SK-N-SH (cell line): ENCODE results near the gene MACROD2. TPM values are rescaled to one million over a fixed set of nuclear protein-coding genes. Genes with fewer than 3 reads are reported as not detected.
A peak's percentile ranks its signal among the peaks of the same experiment; 100 is the strongest.

Experiments
- CTCF ChIA-PET: fragments of 300-600, 350-600 bp; formaldehyde crosslinking; extraction: SDS; loops from one replicate; lab custom pipeline; 2021; lab: Yijun Ruan, JAX
- POLR2A ChIA-PET: fragments of 350-600 bp; sonication (Branson Sonifier 250); formaldehyde crosslinking; extraction: SDS; loops from one replicate; lab custom pipeline; 2020; ENCODE audit warnings: antibody characterized with exemption, inconsistent platforms; lab: Yijun Ruan, JAX
- DNase-seq: peaks from one replicate; pipeline ENCODE4 v3.0.0; 2012
- H2AFZ ChIP-seq: fragments of 200-600 bp; sonication (generic); 2 replicates; pipeline ENCODE4 v1.8.1; 2016; ENCODE audit warnings: antibody characterized with exemption, mild to moderate bottlenecking, low read depth
- H3F3A ChIP-seq: fragments of 200-600 bp; sonication (generic); replicated peaks from 2 replicates; pipeline ENCODE3; 2016; ENCODE audit warnings: antibody characterized with exemption, mild to moderate bottlenecking; ENCODE audit not compliant: insufficient read depth
- H3K27ac ChIP-seq, 2 experiments: fragments of 200-500 bp in 1 of 2; fragments of 200-600 bp in 1 of 2; sonication (Bioruptor generic) in 1 of 2; sonication (generic), shearing (Covaris generic) in 1 of 2; 2 replicates each; pipeline versions ENCODE4 v1.5.1 to v1.6.1; 2014 to 2016; ENCODE audit warnings: low read depth in 2 of 2, inconsistent platforms in 1 of 2, low read length in 1 of 2, mild to moderate bottlenecking in 1 of 2, mixed read lengths in 1 of 2
- H3K27me3 ChIP-seq: fragments of 200-600 bp; sonication (generic), shearing (Covaris generic); 2 replicates; pipeline ENCODE4 v1.6.1; 2016; ENCODE audit warnings: mixed run types; ENCODE audit not compliant: insufficient read depth
- H3K36me3 ChIP-seq, 2 experiments: fragments of 200-500 bp in 1 of 2; fragments of 200-600 bp in 1 of 2; sonication (Bioruptor generic) in 1 of 2; sonication (generic) in 1 of 2; replicated peaks in 1 of 2; 2 replicates each; pipeline versions ENCODE3 to v1.5.1; 2014 to 2016; ENCODE audit warnings: low read length in 1 of 2, mild to moderate bottlenecking in 1 of 2; ENCODE audit not compliant: insufficient read depth in 2 of 2, control insufficient read depth in 1 of 2
- H3K4me1 ChIP-seq, 2 experiments: fragments of 200-500 bp in 1 of 2; fragments of 200-600 bp in 1 of 2; sonication (Bioruptor generic) in 1 of 2; sonication (generic), shearing (Covaris generic) in 1 of 2; 2 replicates each; pipeline versions ENCODE4 v1.5.1 to v1.6.1; 2014 to 2016; ENCODE audit warnings: low read depth in 1 of 2, low read length in 1 of 2, mixed run types in 1 of 2; ENCODE audit not compliant: insufficient read depth in 2 of 2, control insufficient read depth in 1 of 2
- H3K4me2 ChIP-seq: fragments of 200-600 bp; sonication (generic), shearing (Covaris generic); 2 replicates; pipeline ENCODE4 v1.6.1; 2017; ENCODE audit warnings: mixed run types
- H3K4me3 ChIP-seq, 2 experiments: fragments of 200-500 bp in 1 of 2; fragments of 200-600 bp in 1 of 2; sonication (Bioruptor generic) in 1 of 2; sonication (generic), shearing (Covaris generic) in 1 of 2; 2 replicates each; pipeline versions ENCODE4 v1.5.1 to v1.8.1; 2014 to 2016; ENCODE audit warnings: low read depth in 2 of 2, inconsistent platforms in 1 of 2, low read length in 1 of 2, mild to moderate bottlenecking in 1 of 2, mixed read lengths in 1 of 2, moderate library complexity in 1 of 2
- H3K79me2 ChIP-seq: fragments of 200-600 bp; sonication (generic); 2 replicates; pipeline ENCODE4 v1.8.1; 2017; ENCODE audit warnings: mild to moderate bottlenecking; ENCODE audit not compliant: insufficient read depth
- H3K9ac ChIP-seq: fragments of 200-600 bp; sonication (generic); 2 replicates; pipeline ENCODE4 v1.6.1; 2017; ENCODE audit warnings: mixed run types
- H3K9me2 ChIP-seq: fragments of 200-600 bp; sonication (generic); 2 replicates; pipeline ENCODE4 v1.6.1; 2017; ENCODE audit warnings: mixed run types
- H3K9me3 ChIP-seq: fragments of 200-600 bp; sonication (generic); 2 replicates; pipeline ENCODE4 v1.6.1; 2017; ENCODE audit warnings: mixed run types, mild to moderate bottlenecking, moderate library complexity
- H4K20me1 ChIP-seq: fragments of 200-600 bp; sonication (generic); 2 replicates; pipeline ENCODE4 v1.6.1; 2017; ENCODE audit warnings: mild to moderate bottlenecking, mixed run types; ENCODE audit not compliant: insufficient read depth
- EP300 ChIP-seq, 2 experiments: IDR thresholded peaks; 2 replicates each; pipeline versions ENCODE4 v1.4.0 to v1.6.1; 2012; ENCODE audit warnings: borderline replicate concordance in 1 of 2, low read depth in 1 of 2, low read length in 1 of 2
- EZH2phosphoT487 ChIP-seq: fragments of 200-600 bp; sonication (generic); IDR thresholded peaks from 2 replicates; pipeline ENCODE4 v1.6.1; 2017; ENCODE audit warnings: low read depth, mixed run types, mild to moderate bottlenecking, antibody characterized with exemption, moderate library complexity, borderline replicate concordance
- GATA2 ChIP-seq: sonication (generic); formaldehyde crosslinking; IDR thresholded peaks from 2 replicates; pipeline ENCODE4 v1.5.0; 2020; ENCODE audit warnings: mild to moderate bottlenecking, missing genetic modification reagents
- POLR2AphosphoS5 ChIP-seq: IDR thresholded peaks from 2 replicates; pipeline ENCODE4 v1.6.1; 2012; ENCODE audit warnings: low read depth, low read length
- RCOR1 ChIP-seq: fragments of 150-350 bp; IDR thresholded peaks from 2 replicates; pipeline ENCODE4 v1.6.1; 2017; ENCODE audit warnings: antibody characterized with exemption, low read length
- RFX5 ChIP-seq: IDR thresholded peaks from 2 replicates; pipeline ENCODE4 v1.6.1; 2012; ENCODE audit warnings: mild to moderate bottlenecking, improper control_type of control experiment, low read length
- SIN3A ChIP-seq: IDR thresholded peaks from 2 replicates; pipeline ENCODE4 v1.6.1; 2012; ENCODE audit warnings: low read depth, mild to moderate bottlenecking, low read length, moderate library complexity, borderline replicate concordance
- TAF1 ChIP-seq: IDR thresholded peaks from 2 replicates; pipeline ENCODE4 v1.6.1; 2012; ENCODE audit warnings: low read depth, mild to moderate bottlenecking, low read length, moderate library complexity, borderline replicate concordance
- TEAD4 ChIP-seq: IDR thresholded peaks from 2 replicates; pipeline ENCODE4 v1.4.0; 2012; ENCODE audit warnings: mild to moderate bottlenecking, borderline replicate concordance; ENCODE audit not compliant: insufficient read depth
- WGBS: methylation state at CpG from one replicate; pipeline ENCODE4 v1.1.6; 2017; ENCODE audit warnings: low lambda C conversion rate; 5-methylcytosine and 5-hydroxymethylcytosine counted together
- polyA plus RNA-seq, 3 experiments: library from polyadenylated mRNA; depleted of rRNA; stranded (reverse); fragments of >200 nt; gene quantifications; 2 replicates each; pipeline ENCODE4 v1.2.3, GENCODE V29; 2012
- TF ChIP-seq, protein P1 (sequence below): IDR thresholded peaks from 2 replicates; pipeline ENCODE4 v1.4.0; 2012; ENCODE audit warnings: low read depth, borderline replicate concordance
- TF ChIP-seq, protein P2 (sequence below): fragments of 150-350 bp; IDR thresholded peaks from 2 replicates; pipeline ENCODE4 v1.6.1; 2017; ENCODE audit warnings: antibody characterized with exemption, low read length, low read depth, borderline replicate concordance
- TF ChIP-seq, protein P3 (sequence below): fragments of 200-600 bp; sonication (generic); IDR thresholded peaks from 2 replicates; pipeline ENCODE4 v1.6.1; 2017; ENCODE audit warnings: antibody characterized with exemption, mild to moderate bottlenecking, moderate library complexity
- TF ChIP-seq, protein P4 (sequence below): IDR thresholded peaks from 2 replicates; pipeline ENCODE4 v1.4.0; 2012; ENCODE audit warnings: low read depth

Gene MACROD2
- polyA plus RNA-seq, 1 of the 3 experiments (the other 2 are of a cell fraction), result 0.33 TPM

DNA sequence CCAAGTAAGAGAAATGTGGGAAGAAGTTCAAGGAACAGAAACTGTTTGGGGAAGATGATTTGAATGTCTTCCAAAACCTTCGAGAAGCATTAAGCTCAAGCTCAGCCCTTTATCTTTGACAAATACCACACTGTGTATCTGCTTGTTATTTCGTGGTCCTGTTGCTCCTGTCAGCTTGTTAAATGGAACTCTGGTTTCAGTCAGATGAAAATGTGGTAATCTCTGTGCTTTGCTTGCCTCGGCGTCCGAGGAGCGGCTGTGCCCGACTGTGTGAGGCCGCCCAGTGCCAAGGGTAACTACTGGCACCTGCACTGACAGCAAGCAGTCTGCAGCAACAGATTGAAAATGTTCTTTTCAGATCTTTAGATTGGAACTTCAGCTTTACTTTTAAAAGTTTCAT lies 920.0 kb downstream of the MACROD2 start (continued):
- TF ChIP-seq, protein P1, sequence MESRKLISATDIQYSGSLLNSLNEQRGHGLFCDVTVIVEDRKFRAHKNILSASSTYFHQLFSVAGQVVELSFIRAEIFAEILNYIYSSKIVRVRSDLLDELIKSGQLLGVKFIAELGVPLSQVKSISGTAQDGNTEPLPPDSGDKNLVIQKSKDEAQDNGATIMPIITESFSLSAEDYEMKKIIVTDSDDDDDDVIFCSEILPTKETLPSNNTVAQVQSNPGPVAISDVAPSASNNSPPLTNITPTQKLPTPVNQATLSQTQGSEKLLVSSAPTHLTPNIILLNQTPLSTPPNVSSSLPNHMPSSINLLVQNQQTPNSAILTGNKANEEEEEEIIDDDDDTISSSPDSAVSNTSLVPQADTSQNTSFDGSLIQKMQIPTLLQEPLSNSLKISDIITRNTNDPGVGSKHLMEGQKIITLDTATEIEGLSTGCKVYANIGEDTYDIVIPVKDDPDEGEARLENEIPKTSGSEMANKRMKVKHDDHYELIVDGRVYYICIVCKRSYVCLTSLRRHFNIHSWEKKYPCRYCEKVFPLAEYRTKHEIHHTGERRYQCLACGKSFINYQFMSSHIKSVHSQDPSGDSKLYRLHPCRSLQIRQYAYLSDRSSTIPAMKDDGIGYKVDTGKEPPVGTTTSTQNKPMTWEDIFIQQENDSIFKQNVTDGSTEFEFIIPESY, result no peak
- TF ChIP-seq, protein P2, sequence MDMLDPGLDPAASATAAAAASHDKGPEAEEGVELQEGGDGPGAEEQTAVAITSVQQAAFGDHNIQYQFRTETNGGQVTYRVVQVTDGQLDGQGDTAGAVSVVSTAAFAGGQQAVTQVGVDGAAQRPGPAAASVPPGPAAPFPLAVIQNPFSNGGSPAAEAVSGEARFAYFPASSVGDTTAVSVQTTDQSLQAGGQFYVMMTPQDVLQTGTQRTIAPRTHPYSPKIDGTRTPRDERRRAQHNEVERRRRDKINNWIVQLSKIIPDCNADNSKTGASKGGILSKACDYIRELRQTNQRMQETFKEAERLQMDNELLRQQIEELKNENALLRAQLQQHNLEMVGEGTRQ, result no peak
- no peak for TF ChIP-seq EZH2phosphoT487
- TF ChIP-seq, protein P3, sequence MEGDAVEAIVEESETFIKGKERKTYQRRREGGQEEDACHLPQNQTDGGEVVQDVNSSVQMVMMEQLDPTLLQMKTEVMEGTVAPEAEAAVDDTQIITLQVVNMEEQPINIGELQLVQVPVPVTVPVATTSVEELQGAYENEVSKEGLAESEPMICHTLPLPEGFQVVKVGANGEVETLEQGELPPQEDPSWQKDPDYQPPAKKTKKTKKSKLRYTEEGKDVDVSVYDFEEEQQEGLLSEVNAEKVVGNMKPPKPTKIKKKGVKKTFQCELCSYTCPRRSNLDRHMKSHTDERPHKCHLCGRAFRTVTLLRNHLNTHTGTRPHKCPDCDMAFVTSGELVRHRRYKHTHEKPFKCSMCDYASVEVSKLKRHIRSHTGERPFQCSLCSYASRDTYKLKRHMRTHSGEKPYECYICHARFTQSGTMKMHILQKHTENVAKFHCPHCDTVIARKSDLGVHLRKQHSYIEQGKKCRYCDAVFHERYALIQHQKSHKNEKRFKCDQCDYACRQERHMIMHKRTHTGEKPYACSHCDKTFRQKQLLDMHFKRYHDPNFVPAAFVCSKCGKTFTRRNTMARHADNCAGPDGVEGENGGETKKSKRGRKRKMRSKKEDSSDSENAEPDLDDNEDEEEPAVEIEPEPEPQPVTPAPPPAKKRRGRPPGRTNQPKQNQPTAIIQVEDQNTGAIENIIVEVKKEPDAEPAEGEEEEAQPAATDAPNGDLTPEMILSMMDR, result no peak
- TF ChIP-seq, all 33 proteins: peak for 15

DNA sequence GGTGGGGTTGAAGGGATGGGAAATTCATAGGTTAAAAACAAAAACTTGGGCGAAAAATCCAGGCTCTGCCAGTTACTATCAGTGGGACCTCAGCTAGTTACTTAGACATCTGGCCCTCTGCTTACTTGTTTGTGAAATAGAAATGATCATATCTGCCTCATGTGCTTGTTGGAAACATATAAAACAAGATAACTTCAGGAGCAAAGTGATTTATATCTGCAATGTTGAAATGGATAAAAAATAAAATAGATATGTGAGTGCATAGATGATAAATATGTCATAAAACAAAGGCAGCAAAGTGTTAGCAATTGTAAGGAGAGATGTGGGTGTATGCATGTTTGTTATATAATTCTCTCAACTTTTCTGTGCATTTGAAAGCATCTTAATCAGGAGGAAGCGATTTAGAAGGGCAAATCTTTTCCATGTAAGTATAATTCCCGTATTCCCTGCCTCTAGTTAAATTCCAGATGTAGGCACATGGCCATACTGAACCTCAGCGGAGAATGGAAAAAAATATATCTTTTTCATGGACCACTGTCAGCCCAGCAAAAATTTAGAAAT lies 921.1 kb downstream of the MACROD2 start:
- Histone ChIP-seq H3K27ac (peak overlapping the region in 1 of 2 experiments; percentile 78; a peak in 2 of 4 replicates), H3K9me3 (no peaks in the 10 kb centered on the region), H3K27me3 (no peaks in the 10 kb centered on the region), H3K9me2 (no peaks in the 10 kb centered on the region), H3K36me3 (no peaks in the 10 kb centered on the region), H3K9ac (no peak overlapping the region), H2AFZ (no peak overlapping the region), H3K79me2 (no peaks in the 10 kb centered on the region), H3K4me3 (no peak overlapping the region)
- WGBS, result 86% methylated on average over 4 of the region's 4 CpGs
- TF ChIP-seq RFX5 (no peak), EP300 (IDR thresholded peaks at IDR 0.05; ENCODE audit: borderline replicate concordance in 1 of 2, low read depth in 1 of 2, low read length in 1 of 2) (peak in 1 of 2 experiments; percentile 55; a peak in 1 of 4 replicates), SIN3A (no peak), TEAD4 (no peak), TAF1 (no peak), POLR2AphosphoS5 (no peak), GATA2 (CRISPR knock-in tag) (peak; percentile 72; the same call in 1 of the 2 replicates), RCOR1 (no peak)
- TF ChIP-seq, protein P3, result no peak
- TF ChIP-seq, protein P4, sequence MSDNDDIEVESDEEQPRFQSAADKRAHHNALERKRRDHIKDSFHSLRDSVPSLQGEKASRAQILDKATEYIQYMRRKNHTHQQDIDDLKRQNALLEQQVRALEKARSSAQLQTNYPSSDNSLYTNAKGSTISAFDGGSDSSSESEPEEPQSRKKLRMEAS, result no peak
- TF ChIP-seq, all 33 proteins: peak for 2
- ChIA-PET POLR2A (interaction anchor here (0.7 kb wide), 1 partner anchor 116 kb away, joined by 4 read pairs; no protein-coding TSS in a partner anchor), CTCF (interaction anchor here (0.9 to 3.3 kb wide), 5 partner anchors 10 to 582 kb away, joined by 3 to 12 read pairs (median 5); partner anchors contain the start of gene FLRT3)
- Histone ChIP-seq H3K4me2 (no peak overlapping the region), H3F3A (no peaks in the 10 kb centered on the region), H4K20me1 (no peaks in the 10 kb centered on the region), H3K4me1 (peaks cover 10 to 38% of the 10 kb centered on the region in 2 experiments; a peak in 3 of 4 replicates)
- peak; percentile 19 for DNase-seq
